ENCODE measurements around the gene BEND7. TPM values are rescaled to one million over a fixed set of nuclear protein-coding genes. Genes with fewer than 3 reads are reported as not detected.

BEND7 gene
- polyA plus RNA-seq, 4 donors: 4.6 to 33.8 (median 21.8) TPM

GRCh38 chr10:13393640-13394039, 135.2 kb downstream of the BEND7 start:
- Histone ChIP-seq H3K4me1 (ENCODE audit: control insufficient read depth in 3 of 3, insufficient read depth in 2 of 3, low read depth in 1 of 3, low read length in 2 of 3) (no peaks in the 10 kb centered on the region), H3K9me3 (ENCODE audit: control insufficient read depth in 2 of 2, insufficient read depth in 1 of 2, low read depth in 1 of 2, low read length in 1 of 2) (no peaks in the 10 kb centered on the region), H3K27ac (ENCODE audit: low read depth in 1 of 3, low read length in 2 of 3) (no peak overlapping the region), H3K4me3 (ENCODE audit: low read depth in 1 of 3, low read length in 3 of 3) (no peak overlapping the region), H3K36me3 (ENCODE audit: control insufficient read depth in 3 of 3, insufficient read depth in 2 of 3, low read depth in 1 of 3, low read length in 3 of 3) (no peaks in the 10 kb centered on the region), H3K27me3 (ENCODE audit: control insufficient read depth in 3 of 3, insufficient read depth in 3 of 3, low read length in 3 of 3) (no peaks in the 10 kb centered on the region)
- FAIRE-seq: no peak
- no peak for DNase-seq
- 39 to 52% (median 47%) methylated on average over 4 of the region's 4 CpGs for WGBS, 3 donors

GRCh38 chr10:13392701-13393100, 136.1 kb downstream of the BEND7 start:
- no peaks in the 10 kb centered on the region for H3K36me3 ChIP-seq (ENCODE audit: control insufficient read depth in 3 of 3, insufficient read depth in 2 of 3, low read depth in 1 of 3, low read length in 3 of 3)
- DNase-seq (no peak), FAIRE-seq (no peak)
- no peaks in the 10 kb centered on the region for H3K4me1 ChIP-seq (ENCODE audit: control insufficient read depth in 3 of 3, insufficient read depth in 2 of 3, low read depth in 1 of 3, low read length in 2 of 3)
- H3K9me3 ChIP-seq (ENCODE audit: control insufficient read depth in 2 of 2, insufficient read depth in 1 of 2, low read depth in 1 of 2, low read length in 1 of 2): no peaks in the 10 kb centered on the region
- 82 to 92% (median 87%) methylated on average over 5 of the region's 5 CpGs for WGBS, 3 donors
- no peak overlapping the region for H3K27ac ChIP-seq (ENCODE audit: low read depth in 1 of 3, low read length in 2 of 3)
- no peak overlapping the region for H3K4me3 ChIP-seq (ENCODE audit: low read depth in 1 of 3, low read length in 3 of 3)
- no peaks in the 10 kb centered on the region for H3K27me3 ChIP-seq (ENCODE audit: control insufficient read depth in 3 of 3, insufficient read depth in 3 of 3, low read length in 3 of 3)

Other genes with a start within 250 kb of the BEND7 start
- 100 to 1,000 TPM in 1 of 4 donors, 10 to 100 TPM in 3; 23.5 to 184 (median 70.4) TPM for gene PHYH, start 228.9 kb downstream of the BEND7 start, polyA plus RNA-seq
- gene SEPHS1, start 180.7 kb downstream of the BEND7 start, polyA plus RNA-seq: 10 to 100 TPM; 24.6 to 48.4 (median 37.9) TPM
- gene PRPF18, start 58.0 kb upstream of the BEND7 start, polyA plus RNA-seq: 10 to 100 TPM; 19.5 to 28.2 (median 22.6) TPM

Data from small intestine (tissue), 7 donors.